Subcutaneous adipose tissue (tissue), 4 donors: ENCODE measurements around the gene ASAP2. TPM values are rescaled to one million over a fixed set of nuclear protein-coding genes. Genes with fewer than 3 reads are reported as not detected.

Experiments used
- CTCF ChIP-seq: fragments of 450-650 bp; IDR thresholded peaks from one replicate; pipeline ENCODE4 v1.5.1; 2016; ENCODE audit warnings: low read depth, mild to moderate bottlenecking, control low read depth, antibody characterized with exemption, moderate library complexity
- total RNA-seq, 4 donors: library from RNA; depleted of rRNA; stranded (reverse); fragments of >200 nt; gene quantifications; one replicate each; pipeline ENCODE4 v1.1.0, GENCODE V29; 2016

The ASAP2 gene
- total RNA-seq, 4 donors from 2014 or later = 25.2 to 44.3 (median 33.8) TPM

GRCh38 chr2:9419541-9419940 is 212.9 kb downstream of the ASAP2 start:
- TF ChIP-seq CTCF = no peak

GRCh38 chr2:9420495-9420894 is 213.9 kb downstream of the ASAP2 start:
- TF ChIP-seq CTCF = no peak

GRCh38 chr2:9422321-9423099 is 215.9 kb downstream of the ASAP2 start:
- TF ChIP-seq CTCF = no peak

- no peak for TF ChIP-seq CTCF
Observed at GRCh38 chr2:9423100-9423921, 216.7 kb downstream of the ASAP2 start, which contains the start of the genes CPSF3 and ITGB1BP1. CPSF3 (plus strand) TSS chr2:9423654; CDS start chr2:9423774, 120 bp downstream. ITGB1BP1 (minus strand) TSS chr2:9423528; CDS start chr2:9418697, 4,831 bp downstream.

GRCh38 chr2:9423922-9424272 is 217.3 kb downstream of the ASAP2 start:
- TF ChIP-seq CTCF = no peak

GRCh38 chr2:9424447-9425164 is 218.0 kb downstream of the ASAP2 start:
- TF ChIP-seq CTCF = no peak
